ENCODE data around the gene PDE10A.
"Not testable (repeated sequence)": the region's sequence is repeated elsewhere in the genome, so short reads cannot be mapped to it uniquely, and the experiment has no call there.

PDE10A gene

GRCh38 chr6:165611294-165611693, 51.7 kb downstream of the PDE10A start:
- no peaks in the 10 kb centered on the region for H3K4me1 ChIP-seq (ENCODE audit: control insufficient read depth in 2 of 2, insufficient read depth in 2 of 2, low read length in 2 of 2)
- H3K36me3 ChIP-seq (ENCODE audit: control insufficient read depth in 2 of 2, insufficient read depth in 2 of 2, low read length in 2 of 2) = no peaks in the 10 kb centered on the region
- no peak overlapping the region for H3K9ac ChIP-seq (ENCODE audit: low read depth in 1 of 2, low read length in 2 of 2)
- no peak overlapping the region for H3K27ac ChIP-seq (ENCODE audit: low read depth in 2 of 2, low read length in 2 of 2)
- H3K4me3 ChIP-seq (ENCODE audit: low read length in 2 of 2) = no peak overlapping the region
- no peaks in the 10 kb centered on the region for H3K9me3 ChIP-seq (ENCODE audit: control insufficient read depth in 2 of 2, low read length in 2 of 2)
- H3K27me3 ChIP-seq (ENCODE audit: control insufficient read depth in 2 of 2, insufficient read depth in 2 of 2, low read length in 2 of 2) = no peaks in the 10 kb centered on the region

GRCh38 chr6:165608577-165608976, 54.5 kb downstream of the PDE10A start:
- H3K27me3 ChIP-seq (ENCODE audit: control insufficient read depth in 2 of 2, insufficient read depth in 2 of 2, low read length in 2 of 2); H3K9me3 ChIP-seq (ENCODE audit: control insufficient read depth in 2 of 2, low read length in 2 of 2); H3K4me1 ChIP-seq (ENCODE audit: control insufficient read depth in 2 of 2, insufficient read depth in 2 of 2, low read length in 2 of 2); H3K9ac ChIP-seq (ENCODE audit: low read depth in 1 of 2, low read length in 2 of 2); H3K4me3 ChIP-seq (ENCODE audit: low read length in 2 of 2); H3K27ac ChIP-seq (ENCODE audit: low read depth in 2 of 2, low read length in 2 of 2); H3K36me3 ChIP-seq (ENCODE audit: control insufficient read depth in 2 of 2, insufficient read depth in 2 of 2, low read length in 2 of 2): not testable (repeated sequence)

GRCh38 chr6:165606740-165607008, 56.4 kb downstream of the PDE10A start:
- no peaks in the 10 kb centered on the region for H3K9me3 ChIP-seq (ENCODE audit: control insufficient read depth in 2 of 2, low read length in 2 of 2)
- no peaks in the 10 kb centered on the region for H3K36me3 ChIP-seq (ENCODE audit: control insufficient read depth in 2 of 2, insufficient read depth in 2 of 2, low read length in 2 of 2)
- no peak overlapping the region for H3K9ac ChIP-seq (ENCODE audit: low read depth in 1 of 2, low read length in 2 of 2)
- H3K4me3 ChIP-seq (ENCODE audit: low read length in 2 of 2) = no peak overlapping the region
- no peaks in the 10 kb centered on the region for H3K27me3 ChIP-seq (ENCODE audit: control insufficient read depth in 2 of 2, insufficient read depth in 2 of 2, low read length in 2 of 2)
- no peak overlapping the region for H3K27ac ChIP-seq (ENCODE audit: low read depth in 2 of 2, low read length in 2 of 2)
- no peaks in the 10 kb centered on the region for H3K4me1 ChIP-seq (ENCODE audit: control insufficient read depth in 2 of 2, insufficient read depth in 2 of 2, low read length in 2 of 2)

- Histone ChIP-seq H3K27me3 (ENCODE audit: control insufficient read depth in 2 of 2, insufficient read depth in 2 of 2, low read length in 2 of 2) (no peaks in the 10 kb centered on the region), H3K36me3 (ENCODE audit: control insufficient read depth in 2 of 2, insufficient read depth in 2 of 2, low read length in 2 of 2) (no peaks in the 10 kb centered on the region), H3K9ac (ENCODE audit: low read depth in 1 of 2, low read length in 2 of 2) (no peak overlapping the region), H3K27ac (ENCODE audit: low read depth in 2 of 2, low read length in 2 of 2) (no peak overlapping the region), H3K4me1 (ENCODE audit: control insufficient read depth in 2 of 2, insufficient read depth in 2 of 2, low read length in 2 of 2) (no peaks in the 10 kb centered on the region), H3K4me3 (ENCODE audit: low read length in 2 of 2) (no peak overlapping the region), H3K9me3 (ENCODE audit: control insufficient read depth in 2 of 2, low read length in 2 of 2) (no peaks in the 10 kb centered on the region)
Measured at GRCh38 chr6:165605901-165606739, 56.9 kb downstream of the PDE10A start.

- Histone ChIP-seq H3K9ac (ENCODE audit: low read depth in 1 of 2, low read length in 2 of 2) (no peak overlapping the region), H3K9me3 (ENCODE audit: control insufficient read depth in 2 of 2, low read length in 2 of 2) (no peaks in the 10 kb centered on the region)
Measured at GRCh38 chr6:165605182-165605875, 57.7 kb downstream of the PDE10A start.

GRCh38 chr6:165602291-165602690, 60.8 kb downstream of the PDE10A start:
- H3K4me3 ChIP-seq (ENCODE audit: low read length in 2 of 2) = no peak overlapping the region
- H3K4me1 ChIP-seq (ENCODE audit: control insufficient read depth in 2 of 2, insufficient read depth in 2 of 2, low read length in 2 of 2) = no peaks in the 10 kb centered on the region
- H3K36me3 ChIP-seq (ENCODE audit: control insufficient read depth in 2 of 2, insufficient read depth in 2 of 2, low read length in 2 of 2) = no peaks in the 10 kb centered on the region
- H3K27me3 ChIP-seq (ENCODE audit: control insufficient read depth in 2 of 2, insufficient read depth in 2 of 2, low read length in 2 of 2) = no peaks in the 10 kb centered on the region
- no peak overlapping the region for H3K9ac ChIP-seq (ENCODE audit: low read depth in 1 of 2, low read length in 2 of 2)
- no peaks in the 10 kb centered on the region for H3K9me3 ChIP-seq (ENCODE audit: control insufficient read depth in 2 of 2, low read length in 2 of 2)
- no peak overlapping the region for H3K27ac ChIP-seq (ENCODE audit: low read depth in 2 of 2, low read length in 2 of 2)

More at GRCh38 chr6:165605182-165605875, 57.7 kb downstream of the PDE10A start:
- Histone ChIP-seq H3K4me1 (ENCODE audit: control insufficient read depth in 2 of 2, insufficient read depth in 2 of 2, low read length in 2 of 2) (no peaks in the 10 kb centered on the region), H3K4me3 (ENCODE audit: low read length in 2 of 2) (no peak overlapping the region), H3K27ac (ENCODE audit: low read depth in 2 of 2, low read length in 2 of 2) (no peak overlapping the region), H3K36me3 (ENCODE audit: control insufficient read depth in 2 of 2, insufficient read depth in 2 of 2, low read length in 2 of 2) (no peaks in the 10 kb centered on the region), H3K27me3 (ENCODE audit: control insufficient read depth in 2 of 2, insufficient read depth in 2 of 2, low read length in 2 of 2) (no peaks in the 10 kb centered on the region)

- H3K4me1 ChIP-seq (ENCODE audit: control insufficient read depth in 2 of 2, insufficient read depth in 2 of 2, low read length in 2 of 2) = no peaks in the 10 kb centered on the region
- H3K36me3 ChIP-seq (ENCODE audit: control insufficient read depth in 2 of 2, insufficient read depth in 2 of 2, low read length in 2 of 2) = no peaks in the 10 kb centered on the region
- no peak overlapping the region for H3K9ac ChIP-seq (ENCODE audit: low read depth in 1 of 2, low read length in 2 of 2)
- no peaks in the 10 kb centered on the region for H3K27me3 ChIP-seq (ENCODE audit: control insufficient read depth in 2 of 2, insufficient read depth in 2 of 2, low read length in 2 of 2)
- no peaks in the 10 kb centered on the region for H3K9me3 ChIP-seq (ENCODE audit: control insufficient read depth in 2 of 2, low read length in 2 of 2)
- H3K27ac ChIP-seq (ENCODE audit: low read depth in 2 of 2, low read length in 2 of 2) = no peak overlapping the region
- no peak overlapping the region for H3K4me3 ChIP-seq (ENCODE audit: low read length in 2 of 2)
Measured at GRCh38 chr6:165600606-165601005, 62.4 kb downstream of the PDE10A start.

- H3K36me3 ChIP-seq (ENCODE audit: control insufficient read depth in 2 of 2, insufficient read depth in 2 of 2, low read length in 2 of 2) = no peaks in the 10 kb centered on the region
- H3K9me3 ChIP-seq (ENCODE audit: control insufficient read depth in 2 of 2, low read length in 2 of 2) = no peaks in the 10 kb centered on the region
- H3K4me1 ChIP-seq (ENCODE audit: control insufficient read depth in 2 of 2, insufficient read depth in 2 of 2, low read length in 2 of 2) = no peaks in the 10 kb centered on the region
- H3K4me3 ChIP-seq (ENCODE audit: low read length in 2 of 2) = no peak overlapping the region
- no peaks in the 10 kb centered on the region for H3K27me3 ChIP-seq (ENCODE audit: control insufficient read depth in 2 of 2, insufficient read depth in 2 of 2, low read length in 2 of 2)
- no peak overlapping the region for H3K27ac ChIP-seq (ENCODE audit: low read depth in 2 of 2, low read length in 2 of 2)
- H3K9ac ChIP-seq (ENCODE audit: low read depth in 1 of 2, low read length in 2 of 2) = no peak overlapping the region
Measured at GRCh38 chr6:165599596-165600487, 63.2 kb downstream of the PDE10A start.

- Histone ChIP-seq H3K27ac (ENCODE audit: low read depth in 2 of 2, low read length in 2 of 2) (no peak overlapping the region), H3K36me3 (ENCODE audit: control insufficient read depth in 2 of 2, insufficient read depth in 2 of 2, low read length in 2 of 2) (no peaks in the 10 kb centered on the region), H3K9me3 (ENCODE audit: control insufficient read depth in 2 of 2, low read length in 2 of 2) (no peaks in the 10 kb centered on the region), H3K9ac (ENCODE audit: low read depth in 1 of 2, low read length in 2 of 2) (no peak overlapping the region), H3K4me3 (ENCODE audit: low read length in 2 of 2) (no peak overlapping the region), H3K27me3 (ENCODE audit: control insufficient read depth in 2 of 2, insufficient read depth in 2 of 2, low read length in 2 of 2) (no peaks in the 10 kb centered on the region), H3K4me1 (ENCODE audit: control insufficient read depth in 2 of 2, insufficient read depth in 2 of 2, low read length in 2 of 2) (no peaks in the 10 kb centered on the region)
Measured at GRCh38 chr6:165599121-165599520, 63.9 kb downstream of the PDE10A start.

GRCh38 chr6:165597821-165598220, 65.2 kb downstream of the PDE10A start:
- Histone ChIP-seq H3K9ac (ENCODE audit: low read depth in 1 of 2, low read length in 2 of 2) (no peak overlapping the region), H3K27ac (ENCODE audit: low read depth in 2 of 2, low read length in 2 of 2) (no peak overlapping the region)

More at GRCh38 chr6:165597821-165598220, 65.2 kb downstream of the PDE10A start:
- Histone ChIP-seq H3K36me3 (ENCODE audit: control insufficient read depth in 2 of 2, insufficient read depth in 2 of 2, low read length in 2 of 2) (no peaks in the 10 kb centered on the region), H3K9me3 (ENCODE audit: control insufficient read depth in 2 of 2, low read length in 2 of 2) (no peaks in the 10 kb centered on the region), H3K27me3 (ENCODE audit: control insufficient read depth in 2 of 2, insufficient read depth in 2 of 2, low read length in 2 of 2) (no peaks in the 10 kb centered on the region), H3K4me3 (ENCODE audit: low read length in 2 of 2) (no peak overlapping the region), H3K4me1 (ENCODE audit: control insufficient read depth in 2 of 2, insufficient read depth in 2 of 2, low read length in 2 of 2) (no peaks in the 10 kb centered on the region)

All from mucosa of rectum (tissue), 2 donors.